Measurements from ENCODE around the gene RPL22L1.
"Not testable (repeated sequence)": the region's sequence is repeated elsewhere in the genome, so short reads cannot be mapped to it uniquely, and the experiment has no call there.

RPL22L1 gene

GRCh38 chr3:170877311-170877710 is 7.3 kb upstream of the RPL22L1 start:
- not testable (repeated sequence) for DNase-seq

DNA sequence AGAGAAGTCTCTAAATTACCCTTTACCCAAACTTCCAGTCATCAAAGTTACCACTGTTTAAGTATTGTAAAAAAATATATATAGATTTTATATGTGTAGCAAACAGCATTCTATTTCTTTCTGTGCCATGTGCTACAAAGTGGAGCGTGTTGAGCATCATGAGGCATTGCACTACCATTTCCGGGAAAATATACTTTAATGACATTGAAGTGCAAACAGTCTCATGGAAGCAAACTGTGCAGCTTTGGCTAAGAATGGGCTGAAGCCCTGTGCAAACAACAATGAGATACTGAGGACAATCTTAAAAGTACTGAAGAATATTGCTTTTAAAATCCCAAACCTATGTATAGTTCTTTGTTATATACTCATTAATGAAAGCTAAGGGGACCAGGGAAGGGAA is 6.5 kb upstream of the RPL22L1 start:
- no peak for DNase-seq

GRCh38 chr3:170869239-170869590 is 780 bp downstream of the RPL22L1 start:
- no peak for DNase-seq

DNA sequence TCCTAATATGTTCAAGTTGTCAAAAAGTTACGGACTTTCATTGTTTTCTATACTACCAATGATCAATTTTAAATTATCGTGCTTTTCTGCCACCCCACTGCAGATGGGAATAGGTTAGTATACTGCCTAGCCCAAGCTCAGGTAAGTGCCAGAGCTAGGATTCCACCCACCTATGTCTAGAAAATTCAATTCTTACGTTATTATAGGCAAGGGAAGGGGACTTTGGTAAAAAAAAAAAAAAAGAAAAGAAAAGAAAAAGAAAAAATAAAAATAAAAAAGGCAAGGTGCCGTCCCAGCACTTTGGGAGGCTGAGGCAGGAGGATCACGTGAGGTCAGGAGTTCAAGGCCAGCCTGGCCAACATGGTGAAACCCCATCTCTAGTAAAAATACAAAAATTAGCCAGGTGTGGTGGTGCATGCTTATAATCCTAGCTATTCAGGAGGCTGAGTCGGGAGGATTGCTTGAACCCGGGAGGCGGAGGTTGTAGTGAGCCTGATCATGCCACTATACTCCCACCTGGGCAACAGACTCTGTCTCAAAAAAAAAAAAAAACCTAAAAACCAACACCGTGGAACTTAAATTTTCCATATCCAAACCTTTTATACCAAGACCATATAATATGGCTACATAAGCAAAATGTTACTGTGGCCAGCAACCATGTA is 1.3 kb downstream of the RPL22L1 start:
- no peak for DNase-seq

GRCh38 chr3:170867143-170867937 is 2.7 kb downstream of the RPL22L1 start:
- DNase-seq, result no peak

DNA sequence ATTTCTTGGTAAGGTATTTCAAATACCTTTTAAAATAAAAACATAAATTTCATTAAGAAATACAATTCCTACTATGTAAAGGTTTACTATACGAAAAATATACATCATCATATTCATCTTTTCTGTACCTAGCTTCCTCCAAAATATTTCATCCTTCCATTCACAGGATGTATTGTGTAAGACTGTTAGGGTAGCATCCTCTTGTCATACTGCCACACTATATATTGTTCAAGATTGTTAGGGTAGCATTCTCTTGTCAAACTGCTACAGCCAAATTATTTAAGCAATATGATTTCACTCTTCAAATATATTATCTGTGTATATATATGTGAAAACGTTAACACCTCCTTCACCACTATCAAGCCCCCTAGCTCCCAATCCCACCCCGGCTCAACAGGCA is 3.5 kb downstream of the RPL22L1 start:
- DNase-seq, result no peak

- no peak for DNase-seq
Measured at GRCh38 chr3:170865209-170866094, 4.5 kb downstream of the RPL22L1 start.

DNA sequence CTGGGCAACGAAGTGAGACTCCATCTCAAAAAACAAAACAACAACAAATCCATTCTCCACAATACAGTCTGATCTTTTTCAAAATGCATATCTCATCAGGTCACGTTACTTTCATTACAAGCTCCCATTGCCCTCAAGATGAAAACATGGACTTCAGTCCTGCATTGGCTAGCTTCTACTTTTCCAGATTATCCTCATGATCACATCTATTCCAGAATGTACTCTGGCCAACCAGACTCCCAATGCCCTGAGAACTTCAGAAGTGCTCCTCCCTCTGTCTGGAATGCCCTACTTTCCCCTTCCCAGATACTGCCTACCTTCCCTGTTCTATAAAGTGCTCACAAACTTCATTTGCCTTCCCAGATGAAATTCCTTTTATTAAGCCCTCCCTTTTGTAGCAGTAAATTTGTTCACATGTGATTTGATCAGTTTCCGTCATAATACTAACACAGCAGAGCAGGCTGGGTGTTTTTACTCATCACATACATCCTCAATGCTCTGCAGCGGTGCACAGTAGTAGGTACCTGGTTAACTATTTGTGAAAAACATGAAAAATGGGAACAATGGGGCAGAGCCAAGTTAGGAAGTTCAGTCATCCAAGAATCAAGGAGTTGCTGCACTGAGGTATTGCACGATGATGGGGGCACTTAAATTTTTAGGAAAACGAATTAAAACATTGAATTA is 5.3 kb downstream of the RPL22L1 start:
- peak; percentile 8 for DNase-seq

DNA sequence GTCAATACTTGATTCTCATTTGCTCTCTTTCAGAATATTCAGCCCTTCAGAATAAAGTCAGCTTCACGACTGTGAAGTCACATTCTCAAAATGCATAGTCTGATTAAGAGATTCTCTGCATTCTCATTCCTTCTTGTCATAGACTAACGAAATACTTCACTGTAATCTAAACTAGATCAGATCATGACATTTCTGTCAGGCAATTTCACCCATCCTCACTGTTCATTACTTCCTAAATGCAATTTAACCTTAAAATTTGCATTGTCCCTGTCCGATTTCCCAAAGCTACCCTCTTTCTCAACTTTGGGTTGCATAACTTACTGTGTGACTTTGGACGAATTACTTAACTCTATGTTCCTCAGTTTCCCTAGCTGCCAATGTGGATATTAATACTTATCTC is 6.2 kb downstream of the RPL22L1 start:
- DNase-seq, result no peak

DNA sequence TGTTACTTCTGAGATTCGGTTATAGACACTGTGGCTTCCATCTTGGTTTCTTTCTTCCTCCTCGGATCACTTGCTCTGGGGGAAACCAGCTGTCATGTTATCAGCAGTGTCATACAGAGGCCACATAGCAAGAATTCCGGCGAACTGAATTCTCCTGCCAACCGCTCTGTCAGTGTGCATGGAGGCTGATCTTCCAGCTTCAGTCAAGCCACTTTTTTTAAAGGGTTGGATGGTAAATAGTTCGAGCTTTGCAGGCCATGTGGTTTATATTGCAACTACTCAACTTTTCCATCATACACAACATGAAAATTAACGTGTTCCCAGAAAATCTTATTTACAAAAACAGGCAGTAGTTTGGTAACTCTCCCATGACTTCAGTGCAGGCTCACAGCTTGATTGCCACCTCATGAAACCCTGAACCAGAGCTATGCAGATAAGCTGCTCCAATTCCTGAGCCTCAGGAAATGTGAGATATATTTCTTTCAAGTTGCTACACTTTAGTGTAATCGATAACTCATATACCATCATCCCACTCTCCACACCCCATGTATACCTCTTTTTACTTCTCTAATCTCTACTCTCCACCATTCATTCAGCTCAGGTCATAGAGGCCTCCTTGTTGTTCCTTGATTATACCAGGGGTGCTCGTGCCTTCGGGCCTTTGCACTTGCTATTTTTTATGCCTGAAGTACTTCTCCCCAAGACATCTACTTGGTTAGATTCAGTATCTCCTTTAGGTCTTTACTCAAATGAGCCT is 7.2 kb downstream of the RPL22L1 start:
- DNase-seq, result peak; percentile 33

- DNase-seq, result no peak
Measured at GRCh38 chr3:170858599-170858998, 11.4 kb downstream of the RPL22L1 start.

DNA sequence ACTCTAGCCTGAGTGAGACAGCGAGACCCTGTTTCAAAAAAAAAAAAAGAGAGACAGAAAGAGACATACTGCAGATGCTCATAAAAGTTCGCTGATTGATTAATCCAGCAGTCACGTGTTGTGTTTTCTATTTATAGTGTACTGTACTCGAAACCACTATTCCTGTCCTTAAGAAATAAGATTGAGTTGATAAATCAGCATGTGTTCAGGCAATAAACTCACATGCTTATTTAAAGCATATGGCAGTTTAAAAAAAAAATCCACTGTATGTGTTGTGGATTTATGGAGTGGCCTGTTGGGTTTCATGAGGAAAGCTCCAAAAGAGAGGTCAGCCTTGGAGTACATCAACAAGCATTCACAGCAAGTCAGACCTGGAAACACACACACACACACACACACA is 17.7 kb downstream of the RPL22L1 start:
- no peak for DNase-seq

- peak; percentile 32 for DNase-seq
Measured at GRCh38 chr3:170848292-170848917, 21.6 kb downstream of the RPL22L1 start.

DNA sequence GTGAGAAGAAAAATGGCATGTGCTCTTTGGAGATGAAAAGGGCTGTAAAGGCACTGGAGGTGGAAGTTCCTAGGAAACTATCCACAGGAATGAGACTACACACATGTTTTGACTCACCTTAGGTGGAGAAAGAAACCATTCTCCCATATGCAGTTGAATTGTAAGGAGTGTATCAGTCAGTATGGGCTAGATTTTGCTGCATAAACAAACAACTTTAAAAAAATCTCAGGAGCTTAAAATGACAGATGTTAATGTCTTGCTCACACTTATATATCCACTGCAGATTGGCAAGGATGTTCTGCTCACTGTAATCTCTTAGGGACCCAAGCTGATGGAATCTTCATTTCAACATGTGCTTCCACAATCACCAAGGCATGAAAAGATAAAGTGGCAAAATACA is 25.6 kb downstream of the RPL22L1 start:
- DNase-seq, result no peak

GRCh38 chr3:170840291-170840859 is 29.6 kb downstream of the RPL22L1 start:
- DNase-seq, result peak; percentile 38

DNA sequence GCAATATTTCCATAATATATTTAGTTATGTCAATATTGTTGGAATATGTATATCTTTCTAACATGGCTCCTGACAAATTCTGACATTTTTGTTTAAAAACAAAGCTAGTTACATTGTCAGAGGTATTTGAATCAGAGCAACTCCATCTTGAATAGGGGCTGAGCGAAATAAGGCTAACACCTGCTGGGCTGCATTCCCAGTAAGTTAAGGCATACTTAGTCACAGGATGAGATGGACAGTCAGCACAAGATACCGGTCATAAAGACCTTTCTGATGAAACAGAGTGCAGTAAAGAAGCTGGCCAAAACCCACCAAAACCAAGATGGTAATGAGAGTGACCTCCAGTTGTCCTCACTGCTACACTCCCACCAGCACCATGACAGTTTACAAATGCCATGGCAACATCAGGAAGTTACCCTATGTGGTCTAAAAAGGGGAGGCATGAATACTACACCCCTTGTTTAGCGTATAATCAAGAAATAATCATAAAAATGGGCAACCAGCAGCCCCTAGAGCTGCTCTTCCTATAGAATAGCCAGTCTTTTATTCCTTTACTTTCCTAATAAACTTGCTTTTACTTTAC is 30.4 kb downstream of the RPL22L1 start:
- no peak for DNase-seq

- DNase-seq, result no peak
Measured at GRCh38 chr3:170836491-170836890, 33.5 kb downstream of the RPL22L1 start.

- peak; percentile 63 for DNase-seq
Measured at GRCh38 chr3:170835336-170835735, 34.7 kb downstream of the RPL22L1 start.

GRCh38 chr3:170830580-170830979 is 39.4 kb downstream of the RPL22L1 start:
- no peak for DNase-seq

DNA sequence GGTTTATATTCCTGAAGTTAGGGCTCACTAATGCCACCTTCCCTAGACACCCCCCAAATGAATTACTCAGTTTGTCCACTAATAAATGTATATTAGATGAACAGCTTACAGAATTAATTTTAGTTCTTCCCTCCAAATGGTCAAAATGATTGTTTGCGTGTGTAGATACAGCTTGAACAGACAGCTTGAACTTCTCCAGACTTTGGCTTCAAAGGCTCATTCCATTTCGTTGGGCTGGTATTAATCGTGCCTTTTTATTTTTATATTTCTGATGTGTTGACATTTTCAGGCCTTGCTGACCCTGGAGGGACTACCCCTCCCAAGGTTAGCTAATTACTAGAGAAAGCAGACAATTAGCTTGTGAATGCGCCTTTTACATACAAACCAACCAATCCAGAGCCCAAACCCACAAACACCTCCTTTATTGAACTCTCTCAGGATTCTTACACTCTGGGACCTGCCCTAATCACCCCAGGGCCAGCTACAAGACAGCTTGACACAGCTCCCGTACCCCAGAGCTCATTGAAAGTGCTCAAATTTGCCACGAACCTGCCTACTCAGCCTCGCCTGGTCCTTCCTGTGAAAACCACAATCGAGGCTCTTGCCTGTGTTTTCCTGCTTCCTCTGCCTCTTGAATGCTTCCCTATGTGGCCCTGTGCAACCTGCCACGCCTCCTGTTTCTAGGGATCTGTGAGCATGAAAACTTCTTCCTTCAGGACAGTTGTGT is 40.3 kb downstream of the RPL22L1 start:
- no peak for DNase-seq
